GM12878 (cell line): ENCODE results near the gene AGPAT4. TPM values are rescaled to one million over a fixed set of nuclear protein-coding genes. Genes with fewer than 3 reads are reported as not detected.

ENCODE experiments used
- ATAC-seq: fragments of 200-7000 bp; cut with Tn5 transposase; 3 replicates; pipeline ENCODE4 v1.9.1; 2020; ENCODE audit warnings: mild to moderate bottlenecking, moderate library complexity
- BruUV-seq: library from RNA; stranded (reverse); fragments of 400-500 nt; replicated peaks from 2 replicates; lab custom pipeline; 2021; lab: Mats Ljungman, UMichigan
- CTCF ChIA-PET: fragments of 300-600 bp; sonication (Branson Sonifier 250); formaldehyde crosslinking; extraction: SDS; loops from one replicate; lab custom pipeline; 2021; ENCODE audit warnings: inconsistent platforms; lab: Yijun Ruan, JAX
- POLR2A ChIA-PET: fragments of 350-600 bp; formaldehyde crosslinking; extraction: SDS; loops from one replicate; lab custom pipeline; 2021; ENCODE audit warnings: inconsistent platforms; lab: Charles Lee
- RAD21 ChIA-PET: fragments of 300-600 bp; sonication (Branson Sonifier 250); formaldehyde crosslinking; loops from one replicate; lab custom pipeline; 2023; ENCODE audit warnings: antibody characterized with exemption; ENCODE audit not compliant: unreplicated experiment; lab: Charles Lee
- SMC1A ChIA-PET: fragments of 300-600 bp; sonication (Branson Sonifier 250); formaldehyde crosslinking; loops from one replicate; lab custom pipeline; 2023; ENCODE audit not compliant: unreplicated experiment, uncharacterized antibody; lab: Charles Lee
- DNase-seq: peaks from one replicate; pipeline ENCODE4 v3.0.0-alpha.2; 2011; ENCODE audit warnings: low read depth, low spot score
- FAIRE-seq: peaks from 3 replicates; lab custom pipeline; 2011; peaks lifted over from hg19 to GRCh38; lab: Jason Lieb, UNC
- H2AFZ ChIP-seq: 2 replicates; pipeline ENCODE4 v1.6.0; 2011; ENCODE audit warnings: low read depth, low read length, control low read depth; ENCODE audit not compliant: control insufficient read depth
- H3K27ac ChIP-seq: 2 replicates; pipeline ENCODE4 v1.5.1; 2011; ENCODE audit warnings: control low read depth; ENCODE audit not compliant: control insufficient read depth, insufficient read depth
- H3K27me3 ChIP-seq, 2 experiments: replicated peaks in 1 of 2; 2 replicates each; pipeline versions ENCODE4 v1.6.0 to v1.6.1; 2011; ENCODE audit warnings: low read length in 1 of 2; ENCODE audit not compliant: control insufficient read depth in 2 of 2, insufficient read depth in 2 of 2
- H3K36me3 ChIP-seq, 2 experiments: 2 replicates each; pipeline ENCODE4 v1.5.1; 2011; ENCODE audit warnings: low read length in 1 of 2; ENCODE audit not compliant: control insufficient read depth in 2 of 2, insufficient read depth in 2 of 2
- H3K4me1 ChIP-seq: 2 replicates; pipeline ENCODE4 v1.6.1; 2011; ENCODE audit warnings: mild to moderate bottlenecking, low read length, moderate library complexity, mixed read lengths; ENCODE audit not compliant: control insufficient read depth, insufficient read depth
- H3K4me2 ChIP-seq: 2 replicates; pipeline ENCODE4 v1.6.0; 2011; ENCODE audit warnings: control low read depth; ENCODE audit not compliant: control insufficient read depth, insufficient read depth
- H3K4me3 ChIP-seq: fragments of 200-600 bp; sonication (generic); 2 replicates; pipeline ENCODE4 v1.5.1; 2016
- H3K79me2 ChIP-seq: 2 replicates; pipeline ENCODE4 v1.6.0; 2011; ENCODE audit warnings: low read length; ENCODE audit not compliant: control insufficient read depth, insufficient read depth
- H3K9ac ChIP-seq: 2 replicates; pipeline ENCODE4 v1.8.0; 2011; ENCODE audit warnings: low read length, control low read depth, mixed read lengths; ENCODE audit not compliant: control insufficient read depth, insufficient read depth
- H3K9me3 ChIP-seq: replicated peaks from 3 replicates; pipeline ENCODE4 v1.5.1; 2011; ENCODE audit warnings: mild to moderate bottlenecking, low read length; ENCODE audit not compliant: control insufficient read depth, insufficient read depth
- H4K20me1 ChIP-seq: 2 replicates; pipeline ENCODE4 v1.6.0; 2011; ENCODE audit not compliant: control insufficient read depth, insufficient read depth
- BACH1 ChIP-seq: fragments of 450-650 bp; IDR thresholded peaks from 2 replicates; pipeline ENCODE4 v1.6.1; 2017; ENCODE audit warnings: mild to moderate bottlenecking, borderline replicate concordance
- CHD4 ChIP-seq: fragments of 200-600 bp; sonication (generic); IDR thresholded peaks from 2 replicates; pipeline ENCODE4 v1.6.1; 2016; ENCODE audit warnings: mild to moderate bottlenecking
- NFYB ChIP-seq: IDR thresholded peaks from 2 replicates; pipeline ENCODE4 v1.6.1; 2011; ENCODE audit warnings: low read depth, mild to moderate bottlenecking, low read length, improper control_type of control experiment, moderate library complexity; ENCODE audit not compliant: insufficient read depth
- RAD51 ChIP-seq: fragments of 450-650 bp; IDR thresholded peaks from 2 replicates; pipeline ENCODE4 v1.6.1; 2016; ENCODE audit warnings: moderate library complexity, mild to moderate bottlenecking, inconsistent platforms
- SIN3A ChIP-seq: IDR thresholded peaks from 2 replicates; pipeline ENCODE4 v1.6.1; 2012; ENCODE audit warnings: low read depth, low read length, improper control_type of control experiment
- SMAD1 ChIP-seq: fragments of 450-650 bp; IDR thresholded peaks from 2 replicates; pipeline ENCODE4 v1.6.1; 2018; ENCODE audit warnings: mild to moderate bottlenecking, low read depth; ENCODE audit not compliant: partially characterized antibody
- WGBS: methylation state at CpG from one replicate; pipeline ENCODE4 v1.1.6; 2016; ENCODE audit warnings: low lambda C conversion rate; ENCODE audit not compliant: insufficient replicate concordance, insufficient coverage; ENCODE audit errors: missing lambda C conversion rate; 5-methylcytosine and 5-hydroxymethylcytosine counted together
- in situ Hi-C: fragments of 300-500 bp; cut with MboI; formaldehyde crosslinking; loops from 9 replicates; pipeline ENCODE4 v1.14.3; 2018; ENCODE audit warnings: mixed read lengths
- intact Hi-C: fragments of 100-400 bp; cut with micrococcal nuclease; formaldehyde crosslinking; loops from one replicate; pipeline ENCODE4 v1.14.2; 2022; ENCODE audit not compliant: unreplicated experiment
- polyA plus RNA-seq, 11 experiments: library from polyadenylated mRNA; depleted of rRNA in 4 of 11; unstranded in 6 of 11; stranded (reverse) in 5 of 11; fragments of >200 nt; fragmentation: Nextera tagmentation in 4 of 11; fragmentation: Illumina TruSeq in 1 of 11; extraction: Ambion mirVana in 4 of 11; extraction: Trizol in 1 of 11; gene quantifications; 1 replicate in 1 of 11; 2 replicates in 10 of 11; pipeline versions ENCODE4 v1.2.1 to v1.2.3, GENCODE V29; 2011 to 2016; ENCODE audit warnings: inconsistent platforms in 2 of 11, missing spikeins in 2 of 11, low read depth in 1 of 11
- total RNA-seq, 4 experiments: library from RNA; depleted of rRNA in 3 of 4; stranded (reverse); fragments of >200 nt in 3 of 4; fragmentation: Illumina TruSeq in 1 of 4; extraction: Trizol in 1 of 4; gene quantifications; 2 replicates each; pipeline versions ENCODE4 v1.2.1 to v1.2.3, GENCODE V29; 2013 to 2021
- TF ChIP-seq, protein P1 (sequence below): IDR thresholded peaks from 2 replicates; pipeline ENCODE4 v1.6.1; 2012; ENCODE audit warnings: mild to moderate bottlenecking, low read depth, low read length

AGPAT4 gene
- total and polyA plus RNA-seq, 10 of the 15 experiments (the other 5 are each of a cell fraction or from before 2014, with no cell fraction given): 0.34 to 2.2 (median 1.3) TPM

DNA sequence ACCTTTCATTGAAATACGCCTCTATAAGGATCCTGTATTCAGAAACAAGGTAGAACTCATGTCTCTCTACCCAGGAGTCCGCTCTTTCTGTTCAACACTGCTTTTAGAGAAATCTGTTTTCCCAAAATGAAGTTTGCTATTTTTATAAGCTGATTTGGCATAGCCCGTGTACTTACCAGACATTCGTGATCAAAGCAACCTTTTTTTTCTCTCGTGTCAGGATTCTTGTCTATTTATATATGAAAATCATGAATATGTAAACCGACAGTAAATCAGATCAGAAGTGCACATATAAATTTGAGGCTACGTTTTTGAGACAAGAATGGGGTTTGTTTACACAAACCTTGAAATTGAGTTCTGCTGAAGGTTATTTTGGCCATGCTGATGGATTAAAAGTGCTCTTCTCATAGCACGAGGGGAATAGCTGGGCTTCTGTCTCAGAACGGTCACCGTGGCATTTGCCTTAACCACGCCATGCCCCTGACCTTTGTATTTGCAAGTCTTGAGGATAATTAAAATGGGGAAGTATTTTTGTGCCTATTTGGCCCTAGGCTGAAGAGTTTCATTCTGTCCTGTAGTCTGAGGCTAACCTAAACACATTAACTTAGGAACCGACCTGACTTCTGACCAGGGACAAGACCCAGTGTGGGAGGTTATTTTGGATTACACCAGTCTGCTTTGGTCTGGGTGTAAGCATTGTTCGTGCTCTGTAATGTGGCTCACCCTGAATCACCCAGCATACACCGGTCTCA, 163.7 kb downstream of the AGPAT4 start:
- Histone ChIP-seq H3K36me3 (peaks cover 17 to 22% of the 10 kb centered on the region in 2 experiments; a peak in 3 of 4 replicates), H3K9ac (no peak overlapping the region), H4K20me1 (no peaks in the 10 kb centered on the region), H3K27me3 (no peaks in the 10 kb centered on the region), H3K9me3 (no peaks in the 10 kb centered on the region), H3K4me2 (no peak overlapping the region), H3K4me1 (no peaks in the 10 kb centered on the region), H2AFZ (no peak overlapping the region)
- CTCF ChIA-PET: no interaction called here
- 73% methylated on average over 14 of the region's 14 CpGs for WGBS
- DNase-seq: no peak
- SMC1A ChIA-PET: no interaction called here
- POLR2A ChIA-PET: no interaction called here
- no TSS peak for BruUV-seq
- FAIRE-seq: no peak
- intact Hi-C loops: no loop called here
- in situ Hi-C loops: no loop called here
- TF ChIP-seq SMAD1: no peak
- no peak for TF ChIP-seq BACH1
- TF ChIP-seq SIN3A: no peak
- TF ChIP-seq, protein P1, sequence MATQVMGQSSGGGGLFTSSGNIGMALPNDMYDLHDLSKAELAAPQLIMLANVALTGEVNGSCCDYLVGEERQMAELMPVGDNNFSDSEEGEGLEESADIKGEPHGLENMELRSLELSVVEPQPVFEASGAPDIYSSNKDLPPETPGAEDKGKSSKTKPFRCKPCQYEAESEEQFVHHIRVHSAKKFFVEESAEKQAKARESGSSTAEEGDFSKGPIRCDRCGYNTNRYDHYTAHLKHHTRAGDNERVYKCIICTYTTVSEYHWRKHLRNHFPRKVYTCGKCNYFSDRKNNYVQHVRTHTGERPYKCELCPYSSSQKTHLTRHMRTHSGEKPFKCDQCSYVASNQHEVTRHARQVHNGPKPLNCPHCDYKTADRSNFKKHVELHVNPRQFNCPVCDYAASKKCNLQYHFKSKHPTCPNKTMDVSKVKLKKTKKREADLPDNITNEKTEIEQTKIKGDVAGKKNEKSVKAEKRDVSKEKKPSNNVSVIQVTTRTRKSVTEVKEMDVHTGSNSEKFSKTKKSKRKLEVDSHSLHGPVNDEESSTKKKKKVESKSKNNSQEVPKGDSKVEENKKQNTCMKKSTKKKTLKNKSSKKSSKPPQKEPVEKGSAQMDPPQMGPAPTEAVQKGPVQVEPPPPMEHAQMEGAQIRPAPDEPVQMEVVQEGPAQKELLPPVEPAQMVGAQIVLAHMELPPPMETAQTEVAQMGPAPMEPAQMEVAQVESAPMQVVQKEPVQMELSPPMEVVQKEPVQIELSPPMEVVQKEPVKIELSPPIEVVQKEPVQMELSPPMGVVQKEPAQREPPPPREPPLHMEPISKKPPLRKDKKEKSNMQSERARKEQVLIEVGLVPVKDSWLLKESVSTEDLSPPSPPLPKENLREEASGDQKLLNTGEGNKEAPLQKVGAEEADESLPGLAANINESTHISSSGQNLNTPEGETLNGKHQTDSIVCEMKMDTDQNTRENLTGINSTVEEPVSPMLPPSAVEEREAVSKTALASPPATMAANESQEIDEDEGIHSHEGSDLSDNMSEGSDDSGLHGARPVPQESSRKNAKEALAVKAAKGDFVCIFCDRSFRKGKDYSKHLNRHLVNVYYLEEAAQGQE: no peak
- no peak for TF ChIP-seq RAD51
- TF ChIP-seq NFYB: no peak
- no peak for TF ChIP-seq CHD4
- TF ChIP-seq, all 136 proteins: peak for 0
- no peak for ATAC-seq
- no peak overlapping the region for H3K27ac ChIP-seq
- H3K4me3 ChIP-seq: no peak overlapping the region
- RAD21 ChIA-PET: no interaction called here
- H3K79me2 ChIP-seq: no peaks in the 10 kb centered on the region
